ENCODE results near the gene SLC40A1. TPM values are rescaled to one million over a fixed set of nuclear protein-coding genes. Genes with fewer than 3 reads are reported as not detected.

Gene SLC40A1
- total RNA-seq, 1 donor from 2014 or later, result 3.1 TPM

DNA sequence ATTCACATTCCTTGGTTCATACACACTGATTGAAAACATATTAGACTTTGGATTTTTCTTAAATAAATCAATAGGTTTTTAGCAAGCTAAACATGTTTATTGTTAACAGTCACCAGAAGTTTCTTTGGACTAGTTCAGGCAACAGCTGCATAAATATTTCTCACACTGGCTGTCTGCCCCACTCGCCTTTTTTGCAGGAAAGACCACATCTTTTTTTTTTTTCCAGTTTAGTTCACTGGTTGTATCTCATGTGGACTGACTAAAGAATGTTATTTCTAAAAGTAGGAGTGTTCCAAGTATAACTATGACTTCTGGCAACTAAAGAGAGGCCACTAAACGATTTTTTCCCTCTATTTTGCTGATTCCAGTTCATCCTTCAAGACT lies 31.1 kb downstream of the SLC40A1 start:
- H3K4me1 ChIP-seq (ENCODE audit: insufficient read depth, low read length), result no peaks in the 10 kb centered on the region
- no peaks in the 10 kb centered on the region for H3K36me3 ChIP-seq (ENCODE audit: insufficient read depth, low read length)
- Mint-ChIP-seq H3K4me1 (ENCODE audit: low read depth, unreplicated experiment) (peaks cover 16% of the 10 kb centered on the region), H3K27me3 (ENCODE audit: low read depth, unreplicated experiment) (no peaks in the 10 kb centered on the region), H3K4me3 (ENCODE audit: unreplicated experiment) (no peak overlapping the region), H3K36me3 (ENCODE audit: low read depth, unreplicated experiment) (no peaks in the 10 kb centered on the region), H3K9me3 (ENCODE audit: unreplicated experiment) (no peaks in the 10 kb centered on the region), H3K27ac (ENCODE audit: unreplicated experiment) (peak overlapping the region; percentile 87)
- H3K27me3 ChIP-seq (ENCODE audit: insufficient read depth, low read length), result no peaks in the 10 kb centered on the region
- H3K27ac ChIP-seq (ENCODE audit: low read depth, low read length), result no peak overlapping the region
- no peaks in the 10 kb centered on the region for H4K20me1 ChIP-seq (ENCODE audit: insufficient read depth, low read length)
- no peak overlapping the region for H3K4me3 ChIP-seq (ENCODE audit: insufficient read depth, low read depth, low read length)
- no peaks in the 10 kb centered on the region for H3K79me2 ChIP-seq (ENCODE audit: insufficient read depth, low read length)
- TF ChIP-seq, protein P1, sequence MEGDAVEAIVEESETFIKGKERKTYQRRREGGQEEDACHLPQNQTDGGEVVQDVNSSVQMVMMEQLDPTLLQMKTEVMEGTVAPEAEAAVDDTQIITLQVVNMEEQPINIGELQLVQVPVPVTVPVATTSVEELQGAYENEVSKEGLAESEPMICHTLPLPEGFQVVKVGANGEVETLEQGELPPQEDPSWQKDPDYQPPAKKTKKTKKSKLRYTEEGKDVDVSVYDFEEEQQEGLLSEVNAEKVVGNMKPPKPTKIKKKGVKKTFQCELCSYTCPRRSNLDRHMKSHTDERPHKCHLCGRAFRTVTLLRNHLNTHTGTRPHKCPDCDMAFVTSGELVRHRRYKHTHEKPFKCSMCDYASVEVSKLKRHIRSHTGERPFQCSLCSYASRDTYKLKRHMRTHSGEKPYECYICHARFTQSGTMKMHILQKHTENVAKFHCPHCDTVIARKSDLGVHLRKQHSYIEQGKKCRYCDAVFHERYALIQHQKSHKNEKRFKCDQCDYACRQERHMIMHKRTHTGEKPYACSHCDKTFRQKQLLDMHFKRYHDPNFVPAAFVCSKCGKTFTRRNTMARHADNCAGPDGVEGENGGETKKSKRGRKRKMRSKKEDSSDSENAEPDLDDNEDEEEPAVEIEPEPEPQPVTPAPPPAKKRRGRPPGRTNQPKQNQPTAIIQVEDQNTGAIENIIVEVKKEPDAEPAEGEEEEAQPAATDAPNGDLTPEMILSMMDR (IDR thresholded peaks at IDR 0.05; ENCODE audit: insufficient read depth, low read depth, low read length), result no peak
- no peak for TF ChIP-seq EZH2 (IDR thresholded peaks at IDR 0.05; ENCODE audit: insufficient read depth, low read length)
- H3K9ac ChIP-seq (ENCODE audit: low read length), result no peak overlapping the region
- FAIRE-seq, result no peak
- peak; percentile 61 for DNase-seq (ENCODE audit: low read depth)
- no peaks in the 10 kb centered on the region for H3K9me3 ChIP-seq (ENCODE audit: insufficient read depth, low read depth, low read length)
- H2AFZ ChIP-seq (ENCODE audit: low read depth, low read length), result no peak overlapping the region
- H3K4me2 ChIP-seq (ENCODE audit: low read length), result no peak overlapping the region

DNA sequence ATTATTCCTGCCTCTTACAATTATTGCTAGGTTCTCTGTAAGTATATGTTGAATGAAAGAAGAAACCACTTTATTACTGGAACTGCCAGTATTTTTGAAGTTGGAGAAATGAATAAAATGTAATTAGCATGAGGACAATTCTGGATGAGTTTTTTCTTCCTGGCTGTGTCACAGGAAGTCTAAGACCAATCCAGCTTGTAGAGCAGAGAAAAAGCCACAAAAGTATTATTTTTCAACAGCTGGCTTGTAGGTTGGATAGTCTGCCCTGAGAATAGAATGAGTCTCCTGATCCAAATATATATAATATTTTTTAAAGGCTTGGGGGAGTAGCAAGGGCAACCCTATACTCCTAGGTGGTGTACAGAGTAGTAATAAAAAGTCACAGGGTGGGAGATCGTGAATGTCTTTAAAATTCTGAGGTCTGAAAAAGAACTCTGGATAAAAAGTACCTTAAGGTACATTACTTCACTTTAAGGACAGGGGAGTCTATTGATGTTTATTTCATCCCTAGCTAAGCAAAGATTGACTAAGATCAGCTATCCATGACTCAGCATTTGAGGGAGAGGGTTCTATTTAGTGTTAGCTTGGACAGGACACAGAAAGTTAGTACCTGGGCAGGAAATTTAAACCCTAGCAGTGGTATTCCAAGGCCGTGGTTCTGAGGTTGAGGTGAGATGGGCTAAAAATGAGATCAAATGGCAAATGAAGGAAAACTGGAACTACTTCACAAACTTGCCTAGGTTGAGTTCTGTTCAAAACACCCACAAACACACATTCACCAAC lies 31.7 kb downstream of the SLC40A1 start:
- no peaks in the 10 kb centered on the region for H3K36me3 Mint-ChIP-seq (ENCODE audit: low read depth, unreplicated experiment)
- peaks cover 16% of the 10 kb centered on the region for H3K4me1 Mint-ChIP-seq (ENCODE audit: low read depth, unreplicated experiment)
- no peak overlapping the region for H3K4me2 ChIP-seq (ENCODE audit: low read length)
- no peaks in the 10 kb centered on the region for H3K27me3 ChIP-seq (ENCODE audit: insufficient read depth, low read length)
- H4K20me1 ChIP-seq (ENCODE audit: insufficient read depth, low read length), result no peaks in the 10 kb centered on the region
- H3K9me3 Mint-ChIP-seq (ENCODE audit: unreplicated experiment), result no peaks in the 10 kb centered on the region
- H3K36me3 ChIP-seq (ENCODE audit: insufficient read depth, low read length), result no peaks in the 10 kb centered on the region
- no peaks in the 10 kb centered on the region for H3K27me3 Mint-ChIP-seq (ENCODE audit: low read depth, unreplicated experiment)
- no peaks in the 10 kb centered on the region for H3K79me2 ChIP-seq (ENCODE audit: insufficient read depth, low read length)
- FAIRE-seq, result no peak
- H3K4me1 ChIP-seq (ENCODE audit: insufficient read depth, low read length), result no peaks in the 10 kb centered on the region
- H3K9me3 ChIP-seq (ENCODE audit: insufficient read depth, low read depth, low read length), result no peaks in the 10 kb centered on the region
- no peak overlapping the region for H2AFZ ChIP-seq (ENCODE audit: low read depth, low read length)
- peak overlapping the region; percentile 87 for H3K27ac Mint-ChIP-seq (ENCODE audit: unreplicated experiment)
- no peak overlapping the region for H3K9ac ChIP-seq (ENCODE audit: low read length)
- no peak for DNase-seq (ENCODE audit: low read depth)
- no peak overlapping the region for H3K27ac ChIP-seq (ENCODE audit: low read depth, low read length)
- TF ChIP-seq, protein P1 (IDR thresholded peaks at IDR 0.05; ENCODE audit: insufficient read depth, low read depth, low read length), result no peak
- no peak for TF ChIP-seq EZH2 (IDR thresholded peaks at IDR 0.05; ENCODE audit: insufficient read depth, low read length)
- no peak overlapping the region for H3K4me3 Mint-ChIP-seq (ENCODE audit: unreplicated experiment)
- no peak overlapping the region for H3K4me3 ChIP-seq (ENCODE audit: insufficient read depth, low read depth, low read length)

DNA sequence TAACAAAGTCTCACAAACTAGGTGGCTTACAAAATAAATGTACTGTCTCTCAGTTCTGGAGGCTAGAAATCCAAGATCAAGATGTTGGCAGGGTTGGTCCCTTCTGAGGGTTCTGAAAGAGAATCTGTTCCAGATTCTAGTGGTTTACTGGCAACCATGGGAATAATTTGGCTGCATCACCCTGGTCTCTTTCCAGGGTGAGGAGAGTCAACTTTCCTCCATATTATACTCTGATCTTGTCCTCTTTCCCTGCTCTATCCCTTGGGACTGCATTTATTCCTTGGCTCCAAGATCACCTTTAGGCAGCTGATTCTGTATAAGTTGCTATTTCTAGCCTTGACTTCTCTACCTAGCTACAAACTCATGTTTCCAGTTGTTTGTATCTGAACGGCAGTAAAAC lies 35.2 kb downstream of the SLC40A1 start:
- TF ChIP-seq EZH2 (IDR thresholded peaks at IDR 0.05; ENCODE audit: insufficient read depth, low read length), result no peak
- TF ChIP-seq, protein P1 (IDR thresholded peaks at IDR 0.05; ENCODE audit: insufficient read depth, low read depth, low read length), result no peak

More for the DNA sequence above, 35.2 kb downstream of the SLC40A1 start:
- H3K9me3 Mint-ChIP-seq (ENCODE audit: unreplicated experiment), result no peaks in the 10 kb centered on the region
- H3K4me2 ChIP-seq (ENCODE audit: low read length), result no peak overlapping the region
- no peak overlapping the region for H2AFZ ChIP-seq (ENCODE audit: low read depth, low read length)
- H3K36me3 Mint-ChIP-seq (ENCODE audit: low read depth, unreplicated experiment), result no peaks in the 10 kb centered on the region
- DNase-seq (ENCODE audit: low read depth) (no peak), FAIRE-seq (no peak)
- no peaks in the 10 kb centered on the region for H3K79me2 ChIP-seq (ENCODE audit: insufficient read depth, low read length)
- H3K9ac ChIP-seq (ENCODE audit: low read length), result no peak overlapping the region
- no peak overlapping the region for H3K27ac ChIP-seq (ENCODE audit: low read depth, low read length)
- no peaks in the 10 kb centered on the region for H3K27me3 Mint-ChIP-seq (ENCODE audit: low read depth, unreplicated experiment)
- no peak overlapping the region for H3K27ac Mint-ChIP-seq (ENCODE audit: unreplicated experiment)
- no peaks in the 10 kb centered on the region for H3K27me3 ChIP-seq (ENCODE audit: insufficient read depth, low read length)
- no peaks in the 10 kb centered on the region for H3K9me3 ChIP-seq (ENCODE audit: insufficient read depth, low read depth, low read length)
- H3K4me1 ChIP-seq (ENCODE audit: insufficient read depth, low read length), result no peaks in the 10 kb centered on the region
- no peaks in the 10 kb centered on the region for H3K36me3 ChIP-seq (ENCODE audit: insufficient read depth, low read length)
- no peak overlapping the region for H3K4me3 ChIP-seq (ENCODE audit: insufficient read depth, low read depth, low read length)
- no peaks in the 10 kb centered on the region for H4K20me1 ChIP-seq (ENCODE audit: insufficient read depth, low read length)
- H3K4me1 Mint-ChIP-seq (ENCODE audit: low read depth, unreplicated experiment), result peaks cover 14% of the 10 kb centered on the region
- H3K4me3 Mint-ChIP-seq (ENCODE audit: unreplicated experiment), result no peak overlapping the region

Measured in astrocyte (in vitro differentiated cells and primary cell).